HPDE6-E6E7 (cell line): ENCODE results near the gene NSMCE3.
"Not testable (repeated sequence)": the region's sequence is repeated elsewhere in the genome, so short reads cannot be mapped to it uniquely, and the experiment has no call there.

ENCODE experiments used
- DNase-seq: peaks from one replicate; pipeline ENCODE4 v3.0.0; 2011; ENCODE audit warnings: missing footprints; ENCODE audit errors: extremely low spot score

Gene NSMCE3

GRCh38 chr15:29270169-29270955 lies 740 bp upstream of the NSMCE3 start:
- DNase-seq: no peak

- no peak for DNase-seq
These were observed 727 bp downstream of the NSMCE3 start for GRCh38 chr15:29268706-29269484.

GRCh38 chr15:29266052-29266582 lies 3.5 kb downstream of the NSMCE3 start:
- DNase-seq: no peak

GRCh38 chr15:29263289-29263688 lies 6.3 kb downstream of the NSMCE3 start:
- DNase-seq: no peak

GRCh38 chr15:29262738-29263137 lies 6.9 kb downstream of the NSMCE3 start:
- DNase-seq: no peak

GRCh38 chr15:29260896-29261295 lies 8.7 kb downstream of the NSMCE3 start:
- DNase-seq: no peak

GRCh38 chr15:29259233-29259632 lies 10.4 kb downstream of the NSMCE3 start:
- no peak for DNase-seq

- no peak for DNase-seq
These were observed 17.4 kb downstream of the NSMCE3 start for GRCh38 chr15:29252234-29252633.

- no peak for DNase-seq
These were observed 25.1 kb downstream of the NSMCE3 start for GRCh38 chr15:29244544-29244943.

GRCh38 chr15:29244123-29244522 lies 25.5 kb downstream of the NSMCE3 start:
- no peak for DNase-seq

GRCh38 chr15:29242456-29243242 lies 27.0 kb downstream of the NSMCE3 start:
- DNase-seq: no peak

GRCh38 chr15:29241207-29241606 lies 28.4 kb downstream of the NSMCE3 start:
- no peak for DNase-seq

- DNase-seq: no peak
These were observed 30.2 kb downstream of the NSMCE3 start for GRCh38 chr15:29239395-29239794.

GRCh38 chr15:29233566-29233965 lies 36.1 kb downstream of the NSMCE3 start:
- DNase-seq: no peak

- DNase-seq: no peak
These were observed 43.0 kb downstream of the NSMCE3 start for GRCh38 chr15:29226436-29227208.

- no peak for DNase-seq
These were observed 43.9 kb downstream of the NSMCE3 start for GRCh38 chr15:29225534-29226234.

GRCh38 chr15:29224987-29225363 lies 44.6 kb downstream of the NSMCE3 start:
- DNase-seq: not testable (repeated sequence)

GRCh38 chr15:29224235-29224986 lies 45.2 kb downstream of the NSMCE3 start:
- DNase-seq: not testable (repeated sequence)

- no peak for DNase-seq
These were observed 46.0 kb downstream of the NSMCE3 start for GRCh38 chr15:29223640-29224039.
